ENCODE measurements around the gene TUFT1. TPM values are rescaled to one million over a fixed set of nuclear protein-coding genes. Genes with fewer than 3 reads are reported as not detected.

Gene TUFT1
- total RNA-seq, 1 donor from 2014 or later: 9.0 TPM

GRCh38 chr1:151495316-151495715 is 44.8 kb upstream of the TUFT1 start:
- no peak for TF ChIP-seq CTCF (IDR thresholded peaks at IDR 0.05)
- Mint-ChIP-seq H3K4me1 (ENCODE audit: unreplicated experiment) (peaks cover 15% of the 10 kb centered on the region), H3K9me3 (ENCODE audit: unreplicated experiment) (no peaks in the 10 kb centered on the region), H3K27me3 (ENCODE audit: unreplicated experiment) (peaks cover 10% of the 10 kb centered on the region), H3K27ac (ENCODE audit: unreplicated experiment) (peak overlapping the region; percentile 69), H3K4me3 (ENCODE audit: unreplicated experiment) (no peak overlapping the region), H3K36me3 (ENCODE audit: unreplicated experiment) (no peaks in the 10 kb centered on the region)
- no peak for DNase-seq (ENCODE audit: extremely low spot score, unreplicated experiment)

DNA sequence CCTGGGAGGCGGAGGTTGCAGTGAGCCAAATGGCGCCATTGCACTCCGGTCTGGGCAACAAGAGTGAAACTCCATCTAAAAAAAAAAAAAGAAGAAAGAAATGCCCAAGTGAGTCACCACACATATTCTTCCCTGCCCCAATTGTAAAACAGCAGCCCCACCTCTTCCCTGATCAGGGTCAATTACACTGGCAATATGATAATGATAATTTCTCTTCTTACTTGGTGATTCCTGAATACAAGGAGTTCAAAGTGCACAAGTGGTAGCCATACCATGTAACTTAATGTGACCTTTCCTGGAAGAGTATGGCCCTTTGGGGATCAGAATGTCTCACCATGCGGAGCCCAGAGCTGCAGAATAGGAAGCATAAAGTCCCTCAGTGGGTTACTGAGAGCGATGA is 40.7 kb upstream of the TUFT1 start:
- no peak overlapping the region for H3K4me3 Mint-ChIP-seq (ENCODE audit: unreplicated experiment)
- no peaks in the 10 kb centered on the region for H3K9me3 Mint-ChIP-seq (ENCODE audit: unreplicated experiment)
- H3K4me1 Mint-ChIP-seq (ENCODE audit: unreplicated experiment): peaks cover 15% of the 10 kb centered on the region
- H3K27ac Mint-ChIP-seq (ENCODE audit: unreplicated experiment): no peak overlapping the region
- H3K36me3 Mint-ChIP-seq (ENCODE audit: unreplicated experiment): no peaks in the 10 kb centered on the region
- no peak for TF ChIP-seq CTCF (IDR thresholded peaks at IDR 0.05)
- peaks cover 16% of the 10 kb centered on the region for H3K27me3 Mint-ChIP-seq (ENCODE audit: unreplicated experiment)
- DNase-seq (ENCODE audit: extremely low spot score, unreplicated experiment): no peak

- Mint-ChIP-seq H3K27ac (ENCODE audit: unreplicated experiment) (no peak overlapping the region), H3K4me1 (ENCODE audit: unreplicated experiment) (peaks cover 9% of the 10 kb centered on the region)
Observed at GRCh38 chr1:151499930-151500329, 40.2 kb upstream of the TUFT1 start.

DNA sequence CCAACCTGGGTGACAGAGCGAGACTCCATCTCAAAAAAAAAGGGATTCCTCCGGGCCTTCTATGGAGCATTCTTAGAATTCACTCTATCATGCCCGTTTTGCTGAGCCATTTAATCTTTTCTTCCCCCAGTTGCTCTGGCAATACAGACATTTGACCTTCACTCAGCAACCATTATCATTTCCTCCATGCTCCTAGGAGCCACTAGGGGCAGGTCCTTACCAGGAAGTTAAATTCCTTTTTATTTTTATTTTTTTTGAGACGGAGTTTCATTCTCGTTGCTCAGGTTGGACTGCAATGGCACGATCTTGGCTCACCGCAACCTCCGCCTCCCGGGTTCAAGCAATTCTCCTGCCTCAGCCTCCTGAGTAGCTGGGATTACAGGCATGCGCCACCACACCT is 38.6 kb upstream of the TUFT1 start:
- Mint-ChIP-seq H3K27ac (ENCODE audit: unreplicated experiment) (no peak overlapping the region), H3K4me1 (ENCODE audit: unreplicated experiment) (no peaks in the 10 kb centered on the region), H3K4me3 (ENCODE audit: unreplicated experiment) (no peak overlapping the region), H3K27me3 (ENCODE audit: unreplicated experiment) (peaks cover 30% of the 10 kb centered on the region), H3K9me3 (ENCODE audit: unreplicated experiment) (no peaks in the 10 kb centered on the region), H3K36me3 (ENCODE audit: unreplicated experiment) (no peaks in the 10 kb centered on the region)
- TF ChIP-seq CTCF (IDR thresholded peaks at IDR 0.05): no peak
- no peak for DNase-seq (ENCODE audit: extremely low spot score, unreplicated experiment)

More at GRCh38 chr1:151499930-151500329, 40.2 kb upstream of the TUFT1 start:
- no peak for TF ChIP-seq CTCF (IDR thresholded peaks at IDR 0.05)
- no peaks in the 10 kb centered on the region for H3K9me3 Mint-ChIP-seq (ENCODE audit: unreplicated experiment)
- DNase-seq (ENCODE audit: extremely low spot score, unreplicated experiment): no peak
- H3K27me3 Mint-ChIP-seq (ENCODE audit: unreplicated experiment): peaks cover 17% of the 10 kb centered on the region
- no peaks in the 10 kb centered on the region for H3K36me3 Mint-ChIP-seq (ENCODE audit: unreplicated experiment)
- H3K4me3 Mint-ChIP-seq (ENCODE audit: unreplicated experiment): no peak overlapping the region

DNA sequence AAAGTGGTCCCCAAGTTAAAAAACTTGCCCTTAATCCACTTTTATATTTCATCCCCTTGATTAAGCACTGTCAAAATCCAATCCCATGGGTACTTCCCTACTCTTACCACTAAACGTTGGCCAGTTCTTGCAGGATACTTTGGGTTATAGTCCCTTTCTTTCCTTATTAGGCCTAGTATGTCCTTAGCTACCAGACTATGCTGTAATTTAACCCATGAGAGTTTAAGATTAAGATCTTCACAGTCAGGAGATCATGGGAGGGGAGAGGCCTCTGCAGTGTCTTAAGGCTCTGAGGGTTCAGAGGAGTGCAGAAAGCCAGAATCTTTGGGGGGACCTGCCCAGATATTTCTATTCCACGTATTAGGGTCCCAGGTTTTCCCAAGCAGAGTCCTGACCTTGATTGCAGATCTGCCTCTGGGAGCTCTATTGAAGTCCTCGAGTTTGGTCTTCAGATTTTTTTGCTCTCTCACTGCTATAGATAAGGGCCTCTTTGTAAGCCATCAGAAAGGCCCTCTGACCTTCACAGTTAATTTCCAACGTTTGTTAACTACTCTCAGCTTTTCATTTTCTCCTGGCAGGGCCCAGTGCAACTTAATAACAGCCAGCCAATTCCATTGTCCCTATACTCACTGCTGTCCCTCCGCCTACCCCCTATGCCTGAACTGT is 37.9 kb upstream of the TUFT1 start:
- Mint-ChIP-seq H3K27ac (ENCODE audit: unreplicated experiment) (no peak overlapping the region), H3K27me3 (ENCODE audit: unreplicated experiment) (peaks cover 32% of the 10 kb centered on the region), H3K4me3 (ENCODE audit: unreplicated experiment) (no peak overlapping the region), H3K4me1 (ENCODE audit: unreplicated experiment) (no peaks in the 10 kb centered on the region), H3K9me3 (ENCODE audit: unreplicated experiment) (no peaks in the 10 kb centered on the region), H3K36me3 (ENCODE audit: unreplicated experiment) (no peaks in the 10 kb centered on the region)
- DNase-seq (ENCODE audit: extremely low spot score, unreplicated experiment): no peak
- TF ChIP-seq CTCF (IDR thresholded peaks at IDR 0.05): no peak

Data from osteocyte (in vitro differentiated cells).